Measurements from ENCODE around the gene AUTS2. TPM values are rescaled to one million over a fixed set of nuclear protein-coding genes. Genes with fewer than 3 reads are reported as not detected.
"Not testable (repeated sequence)": the region's sequence is repeated elsewhere in the genome, so short reads cannot be mapped to it uniquely, and the experiment has no call there.

AUTS2 gene
- total RNA-seq, 2 experiments from 2014 or later = 2.4 to 3.0 TPM

DNA sequence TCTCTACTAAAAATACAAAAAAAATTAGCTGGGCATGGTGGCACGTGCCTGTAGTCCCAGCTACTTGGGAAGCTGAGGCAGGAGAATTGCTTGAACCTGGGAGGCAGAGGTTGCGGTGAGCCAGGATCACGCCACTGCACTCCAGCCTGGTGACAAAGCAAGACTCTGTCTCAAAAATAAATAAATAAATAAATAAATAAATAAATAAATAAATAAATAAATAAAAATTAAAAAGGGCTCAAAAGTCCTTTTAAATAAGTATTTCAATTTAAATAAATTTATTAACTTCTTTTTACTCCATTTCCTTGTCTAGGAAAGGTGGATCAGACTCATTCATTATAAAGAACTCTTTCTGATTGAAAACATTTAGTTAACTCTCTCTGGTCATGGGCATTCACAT is 766.1 kb downstream of the AUTS2 start:
- H3K27ac Mint-ChIP-seq; POLR2A ChIA-PET; intact Hi-C loops (cut with DNase I, micrococcal nuclease); DNase-seq; H3K36me3 Mint-ChIP-seq (ENCODE audit: low read depth); H3K27me3 Mint-ChIP-seq; ATAC-seq; CTCF ChIA-PET; H3K4me1 Mint-ChIP-seq; H3K9me3 Mint-ChIP-seq (ENCODE audit: low read depth); H3K4me3 Mint-ChIP-seq: not testable (repeated sequence)

DNA sequence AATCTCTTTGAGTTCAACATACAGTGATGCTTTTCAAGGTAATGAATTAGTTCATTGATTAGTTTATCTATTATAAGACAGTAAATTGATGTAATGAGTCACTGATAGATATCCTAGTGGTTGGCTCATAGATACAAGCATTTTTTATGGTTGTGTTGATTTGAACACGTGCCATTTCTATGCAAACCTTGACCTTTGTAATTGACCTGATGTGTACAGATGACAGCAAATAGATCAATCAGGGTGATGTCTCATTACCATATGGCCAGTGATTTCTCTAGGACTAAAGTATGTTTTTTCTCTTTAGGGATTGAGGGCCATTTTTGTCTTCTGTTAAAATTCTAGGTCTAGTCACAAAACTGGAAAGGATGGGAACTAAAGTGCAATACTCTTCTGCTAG is 773.4 kb downstream of the AUTS2 start:
- Mint-ChIP-seq H3K4me3 (no peak overlapping the region), H3K27me3 (no peaks in the 10 kb centered on the region), H3K4me1 (no peaks in the 10 kb centered on the region), H3K27ac (no peak overlapping the region), H3K9me3 (ENCODE audit: low read depth) (no peaks in the 10 kb centered on the region), H3K36me3 (ENCODE audit: low read depth) (no peaks in the 10 kb centered on the region)
- ChIA-PET CTCF (no interaction called here), POLR2A (no interaction called here)
- ATAC-seq (no peak), DNase-seq (no peak)
- intact Hi-C loops (cut with DNase I, micrococcal nuclease) = no loop called here

DNA sequence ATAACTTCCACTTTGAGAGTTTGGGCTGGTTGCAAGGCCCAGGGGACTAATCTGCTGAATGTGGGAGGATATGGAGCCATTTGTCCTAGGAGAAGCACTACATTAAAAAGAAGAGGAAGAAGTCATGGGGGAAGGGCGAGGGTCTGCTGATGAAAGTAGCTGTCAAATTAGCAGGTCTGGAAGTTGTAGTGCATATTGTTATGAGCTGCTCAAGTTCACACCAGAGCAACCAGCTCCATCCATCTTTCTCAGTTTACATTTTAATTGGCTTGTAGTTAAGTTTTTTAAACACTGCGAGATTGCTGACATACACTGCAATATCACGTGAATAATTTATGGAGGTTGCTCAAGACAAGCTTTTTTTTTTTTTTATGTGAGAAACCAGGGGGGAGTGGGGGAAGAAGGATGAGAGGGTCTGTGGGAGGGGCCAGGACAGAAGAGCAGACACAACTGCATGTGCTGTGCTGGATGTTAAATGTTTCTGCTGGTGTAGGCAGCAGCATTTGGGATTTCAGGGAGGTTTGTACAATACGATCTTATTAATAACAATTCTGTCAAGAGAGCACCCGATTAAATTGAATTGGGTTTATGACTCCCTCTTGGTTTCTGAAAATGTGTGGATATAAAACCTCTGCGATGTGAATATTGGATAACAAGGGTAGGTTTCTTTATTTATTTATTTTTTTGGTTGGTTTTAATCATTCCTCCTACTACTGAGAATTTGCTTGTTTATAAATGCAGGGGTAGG is 774.7 kb downstream of the AUTS2 start:
- Mint-ChIP-seq H3K36me3 (ENCODE audit: low read depth) (no peaks in the 10 kb centered on the region), H3K9me3 (ENCODE audit: low read depth) (no peaks in the 10 kb centered on the region), H3K4me1 (no peaks in the 10 kb centered on the region), H3K27ac (no peak overlapping the region), H3K27me3 (no peaks in the 10 kb centered on the region), H3K4me3 (no peak overlapping the region)
- no peak for ATAC-seq
- intact Hi-C loops (cut with DNase I, micrococcal nuclease) = no loop called here
- no peak for DNase-seq
- ChIA-PET POLR2A (no interaction called here), CTCF (no interaction called here)

DNA sequence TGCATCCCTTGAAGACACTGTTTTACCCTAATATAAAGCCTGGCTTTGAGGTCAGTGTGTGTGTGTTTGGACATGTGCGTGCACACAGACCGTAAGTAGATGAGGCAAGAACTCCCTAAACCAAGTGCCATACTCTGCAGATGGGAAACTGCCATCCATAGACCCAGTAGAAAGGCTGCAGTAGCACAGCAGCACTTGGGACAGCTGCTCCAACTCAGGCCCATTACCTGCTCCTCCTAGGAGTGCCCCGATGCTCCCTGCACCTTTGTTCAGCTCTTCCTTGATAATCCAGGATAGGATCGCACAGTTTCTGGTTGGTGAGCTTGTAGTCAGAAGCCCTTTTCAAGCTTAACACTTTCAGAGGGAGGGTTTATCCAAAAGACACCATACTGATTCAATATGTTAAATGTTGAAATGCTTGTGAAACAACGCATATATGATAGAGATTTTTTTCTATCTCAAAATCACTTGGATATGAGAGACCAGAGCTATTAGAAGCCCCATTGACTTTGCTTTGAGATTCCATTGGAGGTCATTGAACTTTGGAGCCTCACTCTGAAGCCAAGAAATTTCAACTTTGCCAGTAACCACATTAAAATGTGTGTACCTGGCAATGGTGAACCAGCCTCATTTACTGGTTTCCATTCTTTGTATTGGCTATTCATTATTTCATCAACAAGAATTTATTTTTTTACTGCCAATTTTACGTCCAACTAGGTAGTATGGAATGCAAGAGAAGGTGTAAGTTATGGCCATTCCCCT is 776.7 kb downstream of the AUTS2 start:
- Mint-ChIP-seq H3K27ac (no peak overlapping the region), H3K4me1 (no peaks in the 10 kb centered on the region), H3K36me3 (ENCODE audit: low read depth) (no peaks in the 10 kb centered on the region), H3K9me3 (ENCODE audit: low read depth) (no peaks in the 10 kb centered on the region), H3K27me3 (no peaks in the 10 kb centered on the region), H3K4me3 (no peak overlapping the region)
- ChIA-PET CTCF (no interaction called here), POLR2A (no interaction called here)
- intact Hi-C loops (cut with DNase I, micrococcal nuclease) = no loop called here
- DNase-seq (no peak), ATAC-seq (no peak)

DNA sequence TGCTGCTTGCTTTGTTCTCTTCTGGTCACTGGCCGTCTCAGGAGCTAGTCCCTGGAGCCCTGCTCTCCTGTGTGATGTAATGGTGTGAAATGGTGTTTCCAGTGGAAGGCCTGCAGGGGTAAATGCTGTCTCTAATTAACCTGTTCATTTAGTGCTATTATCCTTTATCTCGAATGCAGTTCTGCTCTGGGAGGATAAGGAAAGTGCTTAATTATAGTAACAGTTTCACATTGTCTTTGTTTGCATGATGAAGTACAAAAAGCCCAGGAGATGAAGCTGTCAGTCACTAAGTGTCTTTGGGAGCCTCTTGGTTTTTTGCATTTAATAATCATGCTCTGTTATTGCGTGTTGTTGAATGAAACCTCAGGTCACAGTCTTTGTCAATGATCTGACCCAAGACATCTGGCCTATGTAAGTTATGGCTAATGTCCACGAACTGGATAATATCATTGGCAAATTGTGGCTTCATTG is 778.3 kb downstream of the AUTS2 start:
- CTCF ChIA-PET = no interaction called here
- intact Hi-C loops (cut with DNase I, micrococcal nuclease) = no loop called here

DNA sequence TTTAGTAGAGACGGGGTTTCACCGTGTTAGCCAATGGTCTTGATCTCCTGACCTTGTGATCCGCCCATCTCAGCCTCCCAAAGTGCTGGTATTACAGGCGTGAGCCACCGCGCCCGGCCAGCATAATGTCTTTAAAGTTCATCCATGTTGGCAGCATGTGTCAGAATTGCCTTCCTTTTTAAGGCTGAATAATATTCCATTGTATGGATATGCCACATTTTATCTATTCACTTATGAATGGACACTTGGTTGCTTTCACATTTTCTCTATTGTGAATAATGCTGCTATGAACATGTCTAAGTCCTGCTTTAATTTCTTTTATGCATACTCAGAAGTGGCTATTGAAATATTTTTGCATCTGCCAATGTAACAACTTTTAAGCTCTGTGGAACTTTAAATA is 779.7 kb downstream of the AUTS2 start:
- H3K36me3 Mint-ChIP-seq (ENCODE audit: low read depth) = no peaks in the 10 kb centered on the region
- H3K27ac Mint-ChIP-seq = no peak overlapping the region
- ATAC-seq = no peak
- POLR2A ChIA-PET = no interaction called here
- H3K4me3 Mint-ChIP-seq = no peak overlapping the region
- DNase-seq = no peak
- CTCF ChIA-PET = no interaction called here
- peaks cover 3% of the 10 kb centered on the region for H3K27me3 Mint-ChIP-seq
- H3K4me1 Mint-ChIP-seq = no peaks in the 10 kb centered on the region
- H3K9me3 Mint-ChIP-seq (ENCODE audit: low read depth) = no peaks in the 10 kb centered on the region
- intact Hi-C loops (cut with DNase I, micrococcal nuclease) = no loop called here

More for the DNA sequence above, 778.3 kb downstream of the AUTS2 start:
- H3K27ac Mint-ChIP-seq = no peak overlapping the region
- no peaks in the 10 kb centered on the region for H3K36me3 Mint-ChIP-seq (ENCODE audit: low read depth)
- no peaks in the 10 kb centered on the region for H3K4me1 Mint-ChIP-seq
- POLR2A ChIA-PET = no interaction called here
- H3K27me3 Mint-ChIP-seq = no peaks in the 10 kb centered on the region
- DNase-seq = no peak
- ATAC-seq = no peak
- H3K9me3 Mint-ChIP-seq (ENCODE audit: low read depth) = no peaks in the 10 kb centered on the region
- no peak overlapping the region for H3K4me3 Mint-ChIP-seq

DNA sequence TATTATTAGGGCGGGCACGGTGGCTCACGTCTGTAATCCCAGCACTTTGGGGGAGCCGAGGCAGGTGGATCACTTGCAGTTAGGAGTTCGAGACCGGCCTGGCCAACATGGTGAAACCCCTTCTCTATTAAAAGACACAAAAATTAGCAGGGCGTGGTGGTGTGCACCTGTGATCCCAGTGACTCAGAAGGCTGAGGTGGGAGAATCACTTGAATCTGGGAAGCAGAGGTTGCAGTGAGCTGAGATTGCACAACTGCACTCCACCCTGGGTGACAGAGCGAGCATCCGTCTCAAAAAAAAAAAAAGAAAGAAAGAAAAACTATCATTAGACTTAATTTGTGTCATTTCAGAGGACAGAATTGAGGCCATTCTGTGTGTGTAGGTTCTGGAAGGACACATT is 780.9 kb downstream of the AUTS2 start:
- H3K4me1 Mint-ChIP-seq = no peaks in the 10 kb centered on the region
- no peaks in the 10 kb centered on the region for H3K36me3 Mint-ChIP-seq (ENCODE audit: low read depth)
- no peak overlapping the region for H3K4me3 Mint-ChIP-seq
- DNase-seq = no peak
- CTCF ChIA-PET = interaction anchor here (0.6 kb wide), 1 partner anchor 40 kb away, joined by 4 read pairs; no protein-coding TSS in a partner anchor
- POLR2A ChIA-PET = no interaction called here
- peaks cover 3% of the 10 kb centered on the region for H3K27me3 Mint-ChIP-seq
- intact Hi-C loops (cut with DNase I, micrococcal nuclease) = no loop called here
- H3K9me3 Mint-ChIP-seq (ENCODE audit: low read depth) = no peaks in the 10 kb centered on the region
- ATAC-seq = no peak
- H3K27ac Mint-ChIP-seq = no peak overlapping the region

DNA sequence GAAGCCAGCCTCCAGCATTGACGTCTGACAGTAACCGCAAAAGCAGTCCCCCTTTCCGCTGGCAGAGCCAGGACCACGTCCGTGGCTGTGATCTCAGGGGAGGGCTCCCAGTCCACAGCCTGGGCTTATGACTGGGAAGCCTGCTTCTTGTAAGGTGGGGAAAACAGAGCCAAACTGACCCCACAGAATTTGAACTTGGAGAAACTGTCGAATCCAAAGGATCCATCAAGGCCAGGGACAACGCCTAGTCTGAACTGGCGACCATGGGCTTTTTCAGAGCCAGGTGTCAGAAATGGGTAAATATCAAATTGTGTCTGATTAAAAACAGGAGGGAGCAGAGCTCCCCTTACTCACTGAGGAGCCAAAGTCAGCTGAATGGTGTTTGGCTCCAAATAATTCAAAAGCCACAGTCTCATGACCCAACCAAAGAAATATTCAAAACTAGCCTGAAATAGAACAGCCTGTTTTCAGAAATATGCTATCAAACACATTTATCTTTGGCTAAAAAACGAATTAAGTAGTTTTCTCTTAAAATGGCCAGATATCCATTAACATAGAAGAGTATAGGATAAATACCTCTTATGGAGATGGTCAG is 782.2 kb downstream of the AUTS2 start:
- POLR2A ChIA-PET = no interaction called here
- Mint-ChIP-seq H3K27me3 (peaks cover 3% of the 10 kb centered on the region), H3K4me3 (no peak overlapping the region), H3K9me3 (ENCODE audit: low read depth) (no peaks in the 10 kb centered on the region), H3K27ac (no peak overlapping the region), H3K4me1 (no peaks in the 10 kb centered on the region), H3K36me3 (ENCODE audit: low read depth) (no peaks in the 10 kb centered on the region)
- DNase-seq (no peak), ATAC-seq (no peak)
- CTCF ChIA-PET = no interaction called here
- intact Hi-C loops (cut with DNase I, micrococcal nuclease) = no loop called here

DNA sequence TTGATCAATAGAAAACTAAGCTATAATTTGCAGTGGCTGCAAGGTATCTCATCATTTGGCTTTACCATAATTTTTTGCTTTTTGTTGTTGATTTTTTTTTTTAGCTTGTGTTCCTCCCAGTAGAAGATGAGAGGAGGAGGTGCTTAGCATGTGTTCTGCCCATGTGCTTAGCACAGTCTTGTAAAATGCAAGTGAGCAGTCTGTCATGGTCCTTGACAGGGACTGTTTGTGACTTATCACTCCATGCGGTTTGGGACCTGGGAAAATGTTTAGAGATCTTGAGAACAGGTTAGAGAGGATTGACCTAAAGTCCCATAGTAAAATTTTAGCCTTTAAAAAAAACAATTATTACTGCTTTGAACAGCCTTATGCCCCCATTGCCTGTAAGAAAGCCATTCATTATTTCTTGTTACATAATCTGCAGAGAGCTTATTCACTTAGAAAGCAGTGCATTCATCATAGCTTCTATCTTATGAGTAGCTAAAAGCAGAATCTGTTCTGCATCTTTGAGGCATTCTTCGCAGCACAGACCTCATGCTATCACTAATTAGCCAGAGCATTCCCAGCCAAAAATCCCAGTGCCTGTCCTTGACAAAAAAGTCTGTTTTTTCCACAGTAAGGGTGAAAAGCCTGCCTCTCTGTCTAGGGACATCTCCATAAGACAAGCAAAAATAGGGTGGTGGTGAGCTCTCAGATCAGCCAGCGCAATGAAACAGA is 784.9 kb downstream of the AUTS2 start:
- no peaks in the 10 kb centered on the region for H3K36me3 Mint-ChIP-seq (ENCODE audit: low read depth)
- H3K4me1 Mint-ChIP-seq = no peaks in the 10 kb centered on the region
- no peak for ATAC-seq
- CTCF ChIA-PET = no interaction called here
- H3K27me3 Mint-ChIP-seq = peaks cover 3% of the 10 kb centered on the region
- no peak for DNase-seq
- intact Hi-C loops (cut with DNase I, micrococcal nuclease) = no loop called here
- POLR2A ChIA-PET = no interaction called here
- H3K4me3 Mint-ChIP-seq = no peak overlapping the region
- no peaks in the 10 kb centered on the region for H3K9me3 Mint-ChIP-seq (ENCODE audit: low read depth)
- H3K27ac Mint-ChIP-seq = no peak overlapping the region

DNA sequence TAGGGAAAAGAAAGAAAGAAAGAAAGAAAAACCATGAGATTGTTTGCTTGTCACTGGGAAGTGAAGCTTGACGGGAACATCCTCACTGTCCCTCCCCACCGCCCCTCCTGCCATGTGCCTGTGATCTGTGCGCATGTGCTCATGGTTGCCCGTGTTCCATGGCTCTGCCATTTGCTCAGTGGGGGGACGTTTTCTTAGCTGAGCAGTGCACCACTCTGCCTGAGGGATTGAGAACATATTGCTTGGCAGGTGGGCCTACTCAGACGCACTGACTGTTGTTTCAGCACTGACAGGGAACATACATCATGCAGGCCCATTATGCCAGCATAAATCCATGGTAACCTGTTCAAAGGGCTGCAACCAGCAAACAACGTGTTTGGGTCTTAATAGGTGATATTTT is 785.7 kb downstream of the AUTS2 start:
- ATAC-seq (no peak), DNase-seq (no peak)
- Mint-ChIP-seq H3K4me3 (no peak overlapping the region), H3K27ac (no peak overlapping the region), H3K4me1 (no peaks in the 10 kb centered on the region), H3K27me3 (peaks cover 3% of the 10 kb centered on the region), H3K36me3 (ENCODE audit: low read depth) (no peaks in the 10 kb centered on the region), H3K9me3 (ENCODE audit: low read depth) (no peaks in the 10 kb centered on the region)
- intact Hi-C loops (cut with DNase I, micrococcal nuclease) = no loop called here
- POLR2A ChIA-PET = no interaction called here
- CTCF ChIA-PET = no interaction called here

DNA sequence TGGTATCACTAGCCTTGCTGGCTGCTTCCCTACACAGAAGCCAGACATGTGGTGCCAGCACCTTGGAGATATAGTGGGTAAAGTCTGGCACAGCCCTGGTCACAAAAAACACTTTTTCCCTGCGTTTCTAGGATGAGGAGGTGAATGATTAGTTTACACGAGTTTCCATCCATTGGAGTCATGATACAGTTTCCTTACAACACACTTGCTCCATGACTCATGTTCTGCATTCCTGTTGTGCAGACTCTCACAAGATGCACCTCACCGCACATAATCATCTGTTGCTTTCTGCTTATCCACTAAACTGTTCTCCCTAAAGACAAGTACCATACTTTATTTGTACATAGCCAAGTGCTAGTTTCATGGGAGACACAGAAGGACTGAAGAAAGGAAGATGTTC is 786.6 kb downstream of the AUTS2 start:
- no peak for DNase-seq
- peaks cover 3% of the 10 kb centered on the region for H3K27me3 Mint-ChIP-seq
- no peak overlapping the region for H3K4me3 Mint-ChIP-seq
- H3K27ac Mint-ChIP-seq = no peak overlapping the region
- H3K36me3 Mint-ChIP-seq (ENCODE audit: low read depth) = no peaks in the 10 kb centered on the region
- POLR2A ChIA-PET = no interaction called here
- H3K4me1 Mint-ChIP-seq = no peaks in the 10 kb centered on the region
- H3K9me3 Mint-ChIP-seq (ENCODE audit: low read depth) = no peaks in the 10 kb centered on the region
- CTCF ChIA-PET = no interaction called here
- intact Hi-C loops (cut with DNase I, micrococcal nuclease) = no loop called here
- no peak for ATAC-seq
